ENCODE data around the gene CFAP46. TPM values are rescaled to one million over a fixed set of nuclear protein-coding genes. Genes with fewer than 3 reads are reported as not detected.
"Not testable (repeated sequence)": the region's sequence is repeated elsewhere in the genome, so short reads cannot be mapped to it uniquely, and the experiment has no call there.

The CFAP46 gene
- total RNA-seq, 1 donor from 2014 or later: not detected

GRCh38 chr10:132793871-132794849 lies 148.2 kb downstream of the CFAP46 start:
- DNase-seq (ENCODE audit: low read depth): no peak

GRCh38 chr10:132793213-132793612 lies 149.2 kb downstream of the CFAP46 start:
- DNase-seq (ENCODE audit: low read depth): no peak

DNA sequence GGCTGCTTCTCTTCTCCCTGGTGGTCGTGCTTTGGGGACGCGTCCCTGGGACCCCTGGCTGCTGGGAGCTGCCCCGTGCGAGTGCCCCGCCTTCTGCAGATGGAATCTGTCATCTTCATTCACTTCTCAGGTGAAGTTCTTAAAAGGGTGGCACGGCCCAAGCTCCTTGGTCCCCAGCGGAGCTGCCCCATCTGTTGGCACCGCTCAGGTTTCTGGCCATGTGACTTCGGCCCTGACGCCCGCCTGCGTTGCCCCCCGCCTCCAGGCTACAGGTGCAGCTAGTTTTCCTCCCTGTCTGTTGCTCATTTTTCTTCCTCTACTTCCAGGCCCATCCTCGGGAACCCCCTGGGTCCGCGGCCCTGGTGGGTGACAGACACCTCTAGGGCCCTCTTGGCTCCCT lies 149.6 kb downstream of the CFAP46 start:
- no peak for DNase-seq (ENCODE audit: low read depth)

DNA sequence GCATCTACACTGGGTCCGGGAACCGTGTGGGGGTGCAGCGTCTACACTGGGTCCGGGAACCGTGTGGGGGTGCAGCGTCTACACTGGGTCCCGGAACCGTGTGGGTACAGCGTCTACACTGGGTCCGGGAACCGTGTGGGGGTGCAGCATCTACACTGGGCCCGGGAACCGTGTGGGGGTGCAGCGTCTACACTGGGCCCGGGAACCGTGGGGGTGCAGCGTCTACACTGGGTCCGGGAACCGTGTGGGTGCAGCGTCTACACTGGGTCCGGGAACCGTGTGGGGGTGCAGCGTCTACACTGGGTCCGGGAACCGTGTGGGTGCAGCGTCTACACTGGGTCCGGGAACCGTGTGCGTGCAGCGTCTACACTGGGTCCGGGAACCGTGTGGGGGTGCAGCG lies 150.3 kb downstream of the CFAP46 start:
- not testable (repeated sequence) for DNase-seq (ENCODE audit: low read depth)

DNA sequence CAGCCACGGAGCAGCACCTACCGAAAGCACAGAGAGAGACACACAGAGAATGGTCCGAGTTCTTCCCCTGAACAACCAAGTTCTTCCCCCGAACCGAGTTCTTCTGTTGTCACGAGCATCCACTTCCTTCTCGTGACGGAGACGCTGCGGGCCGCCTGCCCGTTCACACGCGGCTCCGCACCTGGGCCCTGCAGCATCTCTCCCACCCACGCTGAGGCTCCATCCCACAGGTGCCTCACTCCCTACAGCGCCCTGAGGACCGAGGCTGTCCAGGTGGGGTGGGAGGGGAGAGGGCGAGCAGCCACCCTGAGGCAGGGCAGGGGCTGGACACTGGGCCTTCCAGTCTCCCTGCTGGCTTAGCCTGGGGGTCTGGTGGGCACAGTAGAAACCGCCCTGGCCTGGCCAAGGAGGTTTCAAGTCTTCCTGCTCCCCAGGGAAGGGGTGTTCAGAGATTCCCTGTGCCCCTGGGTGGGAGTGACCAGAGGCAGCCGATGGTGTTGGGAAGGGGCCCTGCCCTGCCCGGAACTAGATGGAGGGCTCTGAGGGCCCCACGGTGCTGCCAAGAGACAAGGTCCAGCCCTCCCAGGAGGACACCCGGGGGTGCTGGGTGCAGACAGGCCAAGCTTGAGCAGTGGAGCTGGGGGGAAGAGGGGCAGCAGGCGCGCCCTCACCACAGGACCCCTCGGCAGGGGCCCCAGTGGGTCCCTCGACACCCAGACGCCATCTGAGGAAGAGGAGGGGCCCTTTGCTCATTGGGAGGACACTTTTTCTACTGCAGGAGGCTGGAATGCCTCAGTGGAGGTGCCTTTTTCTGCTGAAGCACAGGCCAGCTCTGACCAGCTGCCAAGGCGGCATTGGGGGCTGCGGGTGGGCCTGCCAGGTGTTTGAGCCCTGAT lies 151.2 kb downstream of the CFAP46 start:
- DNase-seq (ENCODE audit: low read depth): no peak

- DNase-seq (ENCODE audit: low read depth): no peak
Measured at GRCh38 chr10:132790470-132790869, 151.9 kb downstream of the CFAP46 start.

DNA sequence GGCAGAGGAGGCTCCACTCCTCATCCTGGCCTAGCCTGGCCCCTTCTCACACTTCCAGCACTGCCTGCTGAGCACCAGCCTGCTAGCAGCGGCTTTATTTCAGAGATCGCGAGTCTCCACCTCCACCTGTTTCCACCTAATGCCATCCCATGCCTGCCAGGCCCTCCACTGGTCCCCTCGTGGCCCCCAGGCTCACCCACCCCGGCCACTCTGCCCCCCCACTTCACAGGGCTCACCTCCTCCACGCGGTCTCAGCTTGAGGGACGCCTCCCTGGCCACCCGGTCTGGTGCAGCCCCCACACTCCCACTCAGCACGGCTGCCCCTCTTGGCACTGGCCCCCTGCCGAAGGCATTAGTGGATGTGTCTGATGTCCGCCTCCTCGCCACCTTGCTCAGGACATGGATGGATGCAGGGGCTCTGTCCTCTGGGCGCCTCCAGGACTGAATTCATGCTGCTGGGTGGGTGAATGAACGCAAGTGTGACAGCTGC lies 152.7 kb downstream of the CFAP46 start:
- no peak for DNase-seq (ENCODE audit: low read depth)

DNA sequence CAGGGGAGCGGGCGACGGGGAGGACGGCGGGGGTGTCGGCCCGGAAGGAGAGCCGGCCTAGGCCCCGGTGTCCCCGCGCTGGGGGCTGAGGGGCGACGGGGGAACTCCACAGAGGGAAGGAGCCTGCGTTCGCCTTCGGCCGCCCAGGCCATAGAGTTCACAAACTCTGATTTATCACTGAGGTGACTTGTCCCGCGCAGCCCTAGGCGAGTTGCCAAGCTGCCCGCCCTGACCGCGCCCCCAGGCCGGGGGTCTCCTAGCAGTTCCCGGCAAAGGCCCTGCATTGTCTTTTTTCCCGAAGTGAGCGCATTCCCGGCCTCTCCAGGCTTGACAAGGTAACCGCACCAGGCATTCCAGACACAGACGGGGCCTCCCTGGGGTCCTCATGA lies 153.5 kb downstream of the CFAP46 start:
- no peak for DNase-seq (ENCODE audit: low read depth)

- no peak for DNase-seq (ENCODE audit: low read depth)
Measured at GRCh38 chr10:132788180-132788830, 154.1 kb downstream of the CFAP46 start.

- no peak for DNase-seq (ENCODE audit: low read depth)
Measured at GRCh38 chr10:132787495-132788179, 154.7 kb downstream of the CFAP46 start.

DNA sequence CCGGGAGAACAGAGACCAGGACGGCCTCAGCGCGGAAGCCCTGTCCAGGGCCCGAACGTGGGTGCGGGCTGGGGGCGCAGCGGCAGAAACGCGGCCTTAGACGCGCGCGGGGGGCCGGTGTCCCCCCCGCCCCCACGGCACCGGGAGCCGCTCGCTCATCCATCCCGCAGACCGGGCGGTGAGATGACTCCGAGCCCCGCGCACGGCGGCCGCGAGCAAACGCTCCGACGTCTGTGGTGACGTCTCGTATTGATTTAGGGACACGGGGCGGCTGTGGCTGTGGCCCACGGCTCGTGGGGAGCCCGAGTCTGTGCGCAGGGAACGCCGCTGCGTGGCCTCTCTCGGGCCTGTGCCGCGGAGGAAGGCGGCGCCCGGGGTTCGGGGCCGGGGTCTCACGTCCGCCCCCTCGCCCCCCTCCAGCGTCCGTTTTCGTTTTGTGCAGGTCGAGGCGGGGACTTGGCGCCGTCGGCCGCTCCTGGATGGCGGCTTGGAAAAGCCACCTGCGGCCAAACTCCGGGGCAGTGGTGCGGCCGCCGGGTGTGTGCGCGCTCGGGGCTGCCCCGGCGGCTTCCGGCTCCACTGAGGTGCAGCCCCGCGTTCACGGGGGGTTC lies 155.4 kb downstream of the CFAP46 start:
- no peak for DNase-seq (ENCODE audit: low read depth)

- no peak for DNase-seq (ENCODE audit: low read depth)
Measured at GRCh38 chr10:132786476-132786883, 155.9 kb downstream of the CFAP46 start.

- DNase-seq (ENCODE audit: low read depth): no peak
Measured at GRCh38 chr10:132785723-132786475, 156.5 kb downstream of the CFAP46 start, which contains the start of gene NKX6-2. Gene NKX6-2 (minus strand): TSS chr10:132786147. CDS start chr10:132785948, 199 bp downstream.

GRCh38 chr10:132784866-132785722 lies 157.3 kb downstream of the CFAP46 start:
- DNase-seq (ENCODE audit: low read depth): no peak

- DNase-seq (ENCODE audit: low read depth): no peak
Measured at GRCh38 chr10:132783940-132784865, 158.2 kb downstream of the CFAP46 start.

GRCh38 chr10:132783165-132783939 lies 159.0 kb downstream of the CFAP46 start:
- DNase-seq (ENCODE audit: low read depth): no peak
